Astrocyte of the cerebellum (primary cell): ENCODE results near the gene SLC6A1.

ENCODE experiments used
- DNase-seq: peaks from one replicate; pipeline ENCODE4 v3.0.0-alpha.2; 2011; ENCODE audit warnings: low read depth
- H3K4me3 ChIP-seq: 2 replicates; pipeline ENCODE4 v1.5.1; 2011; ENCODE audit warnings: mild to moderate bottlenecking, low read depth, low read length, moderate library complexity
- CTCF ChIP-seq: IDR thresholded peaks from 2 replicates; pipeline ENCODE4 v1.5.1; 2012; ENCODE audit warnings: low read length, low read depth, moderate library complexity, mild to moderate bottlenecking; ENCODE audit errors: missing control alignments
- in situ Hi-C: cut with HindIII; loops from 2 replicates; pipeline ENCODE4 v1.10.0; 2017; ENCODE audit warnings: low sequenced_read_pairs

The SLC6A1 gene

GRCh38 chr3:10968401-10968800 lies 24.1 kb upstream of the SLC6A1 start:
- TF ChIP-seq CTCF, result no peak
- no peak overlapping the region for H3K4me3 ChIP-seq
- DNase-seq, result no peak
- in situ Hi-C loops, result loop anchor here (5.0 kb wide), 1 partner anchor 79 kb away; no protein-coding TSS in a partner anchor

- TF ChIP-seq CTCF, result no peak
- no peak for DNase-seq
- no peak overlapping the region for H3K4me3 ChIP-seq
- in situ Hi-C loops, result no loop called here
Observed at GRCh38 chr3:10970306-10970960, 22.1 kb upstream of the SLC6A1 start.

DNA sequence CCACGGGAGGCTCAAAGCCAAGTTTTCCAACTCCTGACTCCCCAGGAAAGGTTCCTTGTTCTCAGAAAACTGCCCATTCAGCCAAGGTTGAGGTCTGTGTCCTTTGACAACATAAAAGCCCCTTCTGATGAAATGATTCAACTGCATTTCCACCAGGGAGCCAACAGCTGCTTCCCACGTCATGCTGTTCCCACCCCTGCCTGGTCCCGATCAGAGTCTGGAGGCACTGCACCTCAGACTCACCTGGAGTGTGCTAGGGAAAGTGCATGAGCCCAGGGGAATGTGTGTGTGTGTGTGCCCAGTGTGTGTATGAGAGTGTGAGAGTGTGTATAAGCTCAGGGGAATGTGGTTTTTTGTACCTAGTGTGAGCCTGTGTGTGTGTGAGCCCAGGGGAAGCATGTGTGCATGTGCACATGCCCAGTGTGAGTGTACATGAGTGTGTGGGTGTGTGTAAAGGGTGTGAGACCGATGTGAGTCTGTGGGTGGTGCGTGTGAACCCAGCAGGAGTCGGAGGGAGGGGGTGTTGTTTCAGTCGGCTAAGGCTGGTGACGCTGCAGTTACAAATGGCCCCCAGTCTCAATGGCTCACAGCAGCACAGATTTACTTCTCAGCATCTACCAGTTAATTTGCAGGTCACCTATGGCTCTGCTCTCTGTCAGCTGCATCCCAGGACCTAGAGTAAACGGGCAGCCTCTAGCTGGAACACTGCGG lies 20.3 kb upstream of the SLC6A1 start:
- TF ChIP-seq CTCF, result no peak
- H3K4me3 ChIP-seq, result no peak overlapping the region
- in situ Hi-C loops, result no loop called here
- DNase-seq, result no peak

GRCh38 chr3:10973046-10973595 lies 19.4 kb upstream of the SLC6A1 start:
- TF ChIP-seq CTCF, result no peak
- no peak for DNase-seq
- H3K4me3 ChIP-seq, result no peak overlapping the region
- in situ Hi-C loops, result no loop called here

- no peak for DNase-seq
- TF ChIP-seq CTCF, result no peak
- in situ Hi-C loops, result no loop called here
- no peak overlapping the region for H3K4me3 ChIP-seq
Observed at GRCh38 chr3:10974131-10974530, 18.4 kb upstream of the SLC6A1 start.

GRCh38 chr3:10974746-10975375 lies 17.7 kb upstream of the SLC6A1 start:
- no peak for DNase-seq
- no peak for TF ChIP-seq CTCF
- in situ Hi-C loops, result no loop called here
- H3K4me3 ChIP-seq, result no peak overlapping the region
